Measurements from ENCODE around the gene ARHGEF1. TPM values are rescaled to one million over a fixed set of nuclear protein-coding genes. Genes with fewer than 3 reads are reported as not detected.

Gene ARHGEF1
- total RNA-seq, 1 donor from 2014 or later = 10.9 TPM

- peaks cover 100% of the 10 kb centered on the region for H3K27me3 ChIP-seq
- TF ChIP-seq EZH2 (IDR thresholded peaks at IDR 0.05) = peak; percentile 68
- no peak for TF ChIP-seq CTCF (IDR thresholded peaks at IDR 0.05)
- peak; percentile 50 for TF ChIP-seq EZH2phosphoT487 (IDR thresholded peaks at IDR 0.05)
- Mint-ChIP-seq H3K36me3 (no peaks in the 10 kb centered on the region), H3K4me3 (no peak overlapping the region), H3K27ac (no peak overlapping the region), H3K9me3 (no peaks in the 10 kb centered on the region), H3K4me1 (peaks cover 4% of the 10 kb centered on the region), H3K27me3 (ENCODE audit: insufficient read depth, low read depth) (peaks cover 34% of the 10 kb centered on the region)
- H3K27ac ChIP-seq = no peak overlapping the region
- H3K9ac ChIP-seq = no peak overlapping the region
- no peaks in the 10 kb centered on the region for H3K9me3 ChIP-seq (ENCODE audit: low read depth)
- H3K4me3 ChIP-seq = no peak overlapping the region
- no peaks in the 10 kb centered on the region for H3K36me3 ChIP-seq
- H3K4me2 ChIP-seq = no peak overlapping the region
- H3K79me2 ChIP-seq (ENCODE audit: low read depth) = no peaks in the 10 kb centered on the region
- peaks cover 6% of the 10 kb centered on the region for H3F3A ChIP-seq (ENCODE audit: low read depth)
- peaks cover 26% of the 10 kb centered on the region for H4K20me1 ChIP-seq (ENCODE audit: low read depth)
- DNase-seq (ENCODE audit: low spot score) = no peak
- H2AFZ ChIP-seq (replicated peaks) = no peak overlapping the region
- H3K4me1 ChIP-seq = peaks cover 8% of the 10 kb centered on the region
Observed at GRCh38 chr19:41915021-41915775, 32.2 kb downstream of the ARHGEF1 start.

GRCh38 chr19:41915776-41916414, 32.9 kb downstream of the ARHGEF1 start:
- peaks cover 8% of the 10 kb centered on the region for H3K4me1 ChIP-seq
- H3K27me3 ChIP-seq = peaks cover 100% of the 10 kb centered on the region
- H3K79me2 ChIP-seq (ENCODE audit: low read depth) = no peaks in the 10 kb centered on the region
- H3K4me3 Mint-ChIP-seq = no peak overlapping the region
- no peaks in the 10 kb centered on the region for H3K36me3 Mint-ChIP-seq
- H2AFZ ChIP-seq (replicated peaks) = no peak overlapping the region
- peaks cover 8% of the 10 kb centered on the region for H3F3A ChIP-seq (ENCODE audit: low read depth)
- TF ChIP-seq CTCF (IDR thresholded peaks at IDR 0.05) (no peak), EZH2 (IDR thresholded peaks at IDR 0.05) (no peak), EZH2phosphoT487 (IDR thresholded peaks at IDR 0.05) (no peak)
- H3K4me2 ChIP-seq = no peak overlapping the region
- H3K27ac ChIP-seq = no peak overlapping the region
- no peak overlapping the region for H3K4me3 ChIP-seq
- no peak for DNase-seq (ENCODE audit: low spot score)
- peaks cover 31% of the 10 kb centered on the region for H3K27me3 Mint-ChIP-seq (ENCODE audit: insufficient read depth, low read depth)
- H3K4me1 Mint-ChIP-seq = peaks cover 4% of the 10 kb centered on the region
- H4K20me1 ChIP-seq (ENCODE audit: low read depth) = peaks cover 23% of the 10 kb centered on the region
- no peaks in the 10 kb centered on the region for H3K36me3 ChIP-seq
- no peak overlapping the region for H3K9ac ChIP-seq
- no peaks in the 10 kb centered on the region for H3K9me3 Mint-ChIP-seq
- H3K9me3 ChIP-seq (ENCODE audit: low read depth) = no peaks in the 10 kb centered on the region
- H3K27ac Mint-ChIP-seq = no peak overlapping the region

GRCh38 chr19:41917676-41918075, 34.7 kb downstream of the ARHGEF1 start:
- no peak overlapping the region for H3K9ac ChIP-seq
- no peaks in the 10 kb centered on the region for H3K79me2 ChIP-seq (ENCODE audit: low read depth)
- H3K27ac ChIP-seq = no peak overlapping the region
- no peaks in the 10 kb centered on the region for H3K9me3 Mint-ChIP-seq
- H3F3A ChIP-seq (ENCODE audit: low read depth) = peaks cover 16% of the 10 kb centered on the region
- no peak overlapping the region for H3K27ac Mint-ChIP-seq
- H3K36me3 Mint-ChIP-seq = no peaks in the 10 kb centered on the region
- H3K4me3 Mint-ChIP-seq = no peak overlapping the region
- H3K4me1 ChIP-seq = peaks cover 5% of the 10 kb centered on the region
- H3K27me3 ChIP-seq = peaks cover 100% of the 10 kb centered on the region
- H3K4me1 Mint-ChIP-seq = peaks cover 7% of the 10 kb centered on the region
- no peak overlapping the region for H3K4me3 ChIP-seq
- peaks cover 16% of the 10 kb centered on the region for H4K20me1 ChIP-seq (ENCODE audit: low read depth)
- no peak overlapping the region for H3K4me2 ChIP-seq
- H3K27me3 Mint-ChIP-seq (ENCODE audit: insufficient read depth, low read depth) = peaks cover 23% of the 10 kb centered on the region
- no peak for DNase-seq (ENCODE audit: low spot score)
- no peak for TF ChIP-seq CTCF (IDR thresholded peaks at IDR 0.05)
- no peaks in the 10 kb centered on the region for H3K36me3 ChIP-seq
- H3K9me3 ChIP-seq (ENCODE audit: low read depth) = no peaks in the 10 kb centered on the region
- H2AFZ ChIP-seq (replicated peaks) = no peak overlapping the region

Measured in neural progenitor cell (in vitro differentiated cells).